Measurements from ENCODE around the gene P3H3.

- no peak for TF ChIP-seq CTCF (IDR thresholded peaks at IDR 0.05 in 4 of 5, conservative IDR thresholded peaks at IDR 0.05 in 1 of 5)
- TF ChIP-seq POLR2A (IDR thresholded peaks at IDR 0.05), result no peak
Observed at GRCh38 chr12:6855322-6855721, 27.1 kb downstream of the P3H3 start.
